SK-N-SH (cell line): Measurements from ENCODE around the gene AMFR.

Source experiments
- CTCF ChIP-seq: fragments of 200-600 bp; sonication (generic); IDR thresholded peaks from 2 replicates; pipeline ENCODE4 v1.6.1; 2017; ENCODE audit warnings: antibody characterized with exemption, mild to moderate bottlenecking, moderate library complexity
- GABPA ChIP-seq: IDR thresholded peaks from 2 replicates; pipeline ENCODE4 v1.4.0; 2012; ENCODE audit warnings: low read depth, mild to moderate bottlenecking
- MAX ChIP-seq: IDR thresholded peaks from 2 replicates; pipeline ENCODE4 v1.4.0; 2012; ENCODE audit warnings: low read depth
- POLR2AphosphoS5 ChIP-seq: IDR thresholded peaks from 2 replicates; pipeline ENCODE4 v1.6.1; 2012; ENCODE audit warnings: low read depth, low read length
- SIN3A ChIP-seq: IDR thresholded peaks from 2 replicates; pipeline ENCODE4 v1.6.1; 2012; ENCODE audit warnings: low read depth, mild to moderate bottlenecking, low read length, moderate library complexity, borderline replicate concordance

- TF ChIP-seq SIN3A (no peak), POLR2AphosphoS5 (no peak), MAX (no peak), CTCF (no peak), GABPA (no peak)
Measured at GRCh38 chr16:56329887-56330286, 95.5 kb downstream of the AMFR start.
